HepG2 (cell line): ENCODE data around the gene MPIG6B. TPM values are rescaled to one million over a fixed set of nuclear protein-coding genes. Genes with fewer than 3 reads are reported as not detected.

ENCODE experiments used
- DDIT3 ChIP-seq: sonication (generic); formaldehyde crosslinking; IDR thresholded peaks from 2 replicates; pipeline ENCODE4 v1.4.0; 2020; ENCODE audit warnings: mild to moderate bottlenecking, missing genetic modification reagents
- GATAD2A ChIP-seq: IDR thresholded peaks from 2 replicates; pipeline ENCODE4 v1.6.1; 2016
- GZF1 ChIP-seq: sonication (generic); formaldehyde crosslinking; IDR thresholded peaks from 2 replicates; pipeline ENCODE4 v1.5.1; 2020; ENCODE audit warnings: mild to moderate bottlenecking, missing genetic modification reagents
- HNF1A ChIP-seq, 2 experiments: sonication (generic) in 1 of 2; formaldehyde crosslinking in 1 of 2; IDR thresholded peaks; 2 replicates each; pipeline versions ENCODE4 v1.4.0 to v1.6.1; 2016 to 2020; ENCODE audit warnings: borderline replicate concordance in 1 of 2, low read depth in 1 of 2, mild to moderate bottlenecking in 1 of 2, missing genetic modification reagents in 1 of 2
- HOXA7 ChIP-seq: sonication (generic); formaldehyde crosslinking; IDR thresholded peaks from 2 replicates; pipeline ENCODE4 v1.8.1; 2022; ENCODE audit warnings: mild to moderate bottlenecking, missing genetic modification reagents, moderate library complexity
- KAT8 ChIP-seq: IDR thresholded peaks from 2 replicates; pipeline ENCODE4 v1.6.1; 2016; ENCODE audit warnings: missing genetic modification reagents, missing compliant biosample characterization
- MAZ ChIP-seq, 2 experiments: sonication (generic) in 1 of 2; formaldehyde crosslinking in 1 of 2; IDR thresholded peaks; 2 replicates each; pipeline versions ENCODE4 v1.5.0 to v1.6.1; 2012 to 2020; ENCODE audit warnings: low read depth in 2 of 2, mild to moderate bottlenecking in 2 of 2, borderline replicate concordance in 1 of 2, improper control_type of control experiment in 1 of 2, low read length in 1 of 2, missing genetic modification reagents in 1 of 2, moderate library complexity in 1 of 2
- MLX ChIP-seq: IDR thresholded peaks from 2 replicates; pipeline ENCODE4 v1.6.1; 2016
- PPARG ChIP-seq: conservative IDR thresholded peaks from 2 replicates; pipeline ENCODE4 v1.6.1; 2016; ENCODE audit warnings: missing biosample characterization, missing genetic modification reagents
- PRMT3 ChIP-seq: sonication (generic); formaldehyde crosslinking; IDR thresholded peaks from 2 replicates; pipeline ENCODE4 v1.8.1; 2022; ENCODE audit warnings: low read depth, mild to moderate bottlenecking, moderate library complexity, missing genetic modification reagents, borderline replicate concordance
- RXRB ChIP-seq: IDR thresholded peaks from 2 replicates; pipeline ENCODE4 v1.6.1; 2016; ENCODE audit warnings: borderline replicate concordance, missing genetic modification reagents, missing compliant biosample characterization
- TGIF2 ChIP-seq: IDR thresholded peaks from 2 replicates; pipeline ENCODE4 v1.6.1; 2016; ENCODE audit warnings: control low read depth, missing compliant biosample characterization
- THAP7 ChIP-seq: sonication (generic); formaldehyde crosslinking; IDR thresholded peaks from 2 replicates; pipeline ENCODE4 v1.8.1; 2023; ENCODE audit warnings: mild to moderate bottlenecking, missing genetic modification reagents
- ZFP36L2 ChIP-seq: sonication (generic); formaldehyde crosslinking; IDR thresholded peaks from 2 replicates; pipeline ENCODE4 v1.4.0; 2020; ENCODE audit warnings: missing genetic modification reagents
- ZFP91 ChIP-seq: sonication (generic); formaldehyde crosslinking; IDR thresholded peaks from 2 replicates; pipeline ENCODE4 v1.9.0; 2022; ENCODE audit warnings: missing genetic modification reagents, mild to moderate bottlenecking, borderline replicate concordance
- ZNF343 ChIP-seq: sonication (generic); formaldehyde crosslinking; IDR thresholded peaks from 2 replicates; pipeline ENCODE4 v1.4.0; 2020; ENCODE audit warnings: mild to moderate bottlenecking, missing genetic modification reagents
- ZNF792 ChIP-seq: IDR thresholded peaks from 2 replicates; pipeline ENCODE4 v1.6.1; 2016
- ZNF839 ChIP-seq: sonication (generic); formaldehyde crosslinking; IDR thresholded peaks from 2 replicates; pipeline ENCODE4 v1.4.0; 2020; ENCODE audit warnings: missing genetic modification reagents, mild to moderate bottlenecking, borderline replicate concordance
- polyA plus RNA-seq, 8 experiments: library from polyadenylated mRNA; depleted of rRNA in 3 of 8; stranded (reverse) in 7 of 8; unstranded in 1 of 8; fragments of >200 nt; fragmentation: Illumina TruSeq in 4 of 8; extraction: Trizol in 4 of 8; gene quantifications; 2 replicates each; pipeline versions ENCODE4 v1.2.1 to v1.2.3, GENCODE V29; 2011 to 2016; ENCODE audit warnings: low read depth in 4 of 8, missing spikeins in 1 of 8, mixed read lengths in 1 of 8; ENCODE audit not compliant: insufficient read depth in 1 of 8
- total RNA-seq, 5 experiments: library from RNA; depleted of rRNA; stranded (reverse); fragments of >200 nt; fragmentation: Illumina TruSeq; extraction: Trizol; gene quantifications; 2 replicates each; pipeline ENCODE4 v1.2.3, GENCODE V29; 2016; ENCODE audit warnings: low read depth in 1 of 5
- TF ChIP-seq, protein P1 (sequence below): sonication (generic); formaldehyde crosslinking; IDR thresholded peaks from 2 replicates; pipeline ENCODE4 v1.5.0; 2020; ENCODE audit warnings: missing genetic modification reagents

The MPIG6B gene
- total and polyA plus RNA-seq, 2 of the 13 experiments (the other 11 are each of a cell fraction or from before 2014, with no cell fraction given) = not detected

GRCh38 chr6:31680226-31681134 is 42.7 kb upstream of the MPIG6B start, which contains the start of gene LY6G5C (continued):
- TF ChIP-seq, protein P1, sequence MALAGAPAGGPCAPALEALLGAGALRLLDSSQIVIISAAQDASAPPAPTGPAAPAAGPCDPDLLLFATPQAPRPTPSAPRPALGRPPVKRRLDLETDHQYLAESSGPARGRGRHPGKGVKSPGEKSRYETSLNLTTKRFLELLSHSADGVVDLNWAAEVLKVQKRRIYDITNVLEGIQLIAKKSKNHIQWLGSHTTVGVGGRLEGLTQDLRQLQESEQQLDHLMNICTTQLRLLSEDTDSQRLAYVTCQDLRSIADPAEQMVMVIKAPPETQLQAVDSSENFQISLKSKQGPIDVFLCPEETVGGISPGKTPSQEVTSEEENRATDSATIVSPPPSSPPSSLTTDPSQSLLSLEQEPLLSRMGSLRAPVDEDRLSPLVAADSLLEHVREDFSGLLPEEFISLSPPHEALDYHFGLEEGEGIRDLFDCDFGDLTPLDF (CRISPR knock-in tag) = no peak
- TF ChIP-seq ZNF343 (no peak), TGIF2 (CRISPR knock-in tag) (0 out of 2 replicates have a peak, but pooled peaks have one; percentile 25), MLX (CRISPR knock-in tag) (no peak), PRMT3 (CRISPR knock-in tag) (no peak), PPARG (CRISPR knock-in tag) (no peak), DDIT3 (CRISPR knock-in tag) (no peak), HOXA7 (CRISPR knock-in tag) (no peak), GZF1 (CRISPR knock-in tag) (no peak), GATAD2A (CRISPR knock-in tag) (peak; percentile 62; the same call in 1 of the 2 replicates), HNF1A (IDR thresholded peaks at IDR 0.05; ENCODE audit: low read depth) (no peak), HNF1A (CRISPR knock-in tag; IDR thresholded peaks at IDR 0.05; ENCODE audit: borderline replicate concordance) (no peak), ZFP91 (CRISPR knock-in tag) (peak; percentile 57), KAT8 (CRISPR knock-in tag) (peak; percentile 58; the same call in 1 of the 2 replicates), ZNF792 (CRISPR knock-in tag) (no peak), ZNF839 (CRISPR knock-in tag) (no peak), THAP7 (CRISPR knock-in tag) (no peak), ZFP36L2 (no peak), MAZ (IDR thresholded peaks at IDR 0.05; ENCODE audit: borderline replicate concordance, low read depth, low read length) (no peak), MAZ (CRISPR knock-in tag; IDR thresholded peaks at IDR 0.05; ENCODE audit: low read depth) (0 out of 2 replicates have a peak, but pooled peaks have one; percentile 16), RXRB (peak; percentile 72; the same call in 1 of the 2 replicates)
